Activated CD4-positive, alpha-beta T cell treated with anti-CD3 and anti-CD28 coated beads for 24 hours (primary cell): ENCODE results near the gene GPC5.
"Not testable (repeated sequence)": the region's sequence is repeated elsewhere in the genome, so short reads cannot be mapped to it uniquely, and the experiment has no call there.

Experiments used
- DNase-seq, 2 donors: peaks; one replicate each; pipeline ENCODE4 v3.0.0-alpha.2; 2020; ENCODE audit warnings: low read depth in 2 of 2

The GPC5 gene

DNA sequence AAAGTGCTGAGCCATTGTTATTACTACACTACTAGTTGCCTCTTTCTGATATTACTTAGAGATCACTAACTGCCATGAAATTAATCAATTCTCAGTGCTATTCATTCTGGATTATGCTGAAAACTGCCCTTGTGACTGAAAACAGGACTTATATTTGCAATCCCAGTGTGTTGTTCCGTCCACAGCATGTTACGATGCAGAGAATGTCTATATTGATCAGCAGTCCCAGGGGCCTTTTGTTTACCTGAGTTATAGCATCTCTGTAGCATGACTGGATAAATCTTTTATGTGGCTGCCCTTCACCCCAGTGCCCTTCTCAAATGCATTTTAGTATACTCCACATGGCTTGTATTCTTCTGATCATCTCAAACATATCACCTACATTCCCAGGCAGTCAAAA, 251.0 kb downstream of the GPC5 start:
- no peak for DNase-seq

GRCh38 chr13:91652404-91653301, 254.2 kb downstream of the GPC5 start:
- no peak for DNase-seq

GRCh38 chr13:91655731-91656130, 257.3 kb downstream of the GPC5 start:
- no peak for DNase-seq

- no peak for DNase-seq
Observed at GRCh38 chr13:91657283-91657682, 258.9 kb downstream of the GPC5 start.

DNA sequence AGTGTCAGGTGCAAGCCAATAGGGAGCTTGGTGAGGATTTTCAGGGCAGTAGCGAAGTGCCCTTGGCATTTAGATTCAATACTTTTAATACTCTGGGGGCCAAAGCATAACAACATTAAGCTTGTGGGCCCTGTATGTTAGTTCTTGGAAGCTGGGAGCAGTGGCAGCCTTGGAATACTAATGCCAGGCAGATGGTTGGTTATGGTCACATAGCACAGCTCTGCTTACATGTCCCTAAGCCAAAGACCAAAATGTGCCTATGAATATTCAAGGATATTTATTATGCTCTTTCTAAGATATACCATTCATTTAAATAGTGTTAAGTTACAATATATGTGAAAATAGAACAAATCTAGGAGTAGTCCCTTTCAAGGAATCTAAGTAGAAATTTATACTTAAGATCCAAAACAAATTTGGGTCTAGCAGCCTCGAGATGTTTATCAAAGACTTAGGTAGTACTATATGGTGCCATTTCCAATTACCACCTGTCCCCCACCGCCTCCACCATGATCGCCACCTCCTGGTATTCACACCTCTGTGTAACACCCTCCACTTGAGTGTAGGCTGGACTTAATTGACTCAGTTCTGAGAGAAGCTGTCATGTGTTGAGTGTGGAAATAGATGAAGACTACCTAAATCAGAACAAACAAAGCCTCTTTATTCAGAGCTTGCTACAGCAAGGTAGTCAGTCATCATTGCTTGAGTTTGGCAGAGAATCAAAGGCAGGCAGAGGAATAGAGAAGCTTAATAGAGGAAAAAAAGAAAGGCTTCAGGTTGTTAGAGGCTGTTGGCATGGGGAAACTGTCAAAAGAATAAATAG, 261.0 kb downstream of the GPC5 start:
- DNase-seq = no peak

GRCh38 chr13:91660076-91660415, 261.6 kb downstream of the GPC5 start:
- no peak for DNase-seq

DNA sequence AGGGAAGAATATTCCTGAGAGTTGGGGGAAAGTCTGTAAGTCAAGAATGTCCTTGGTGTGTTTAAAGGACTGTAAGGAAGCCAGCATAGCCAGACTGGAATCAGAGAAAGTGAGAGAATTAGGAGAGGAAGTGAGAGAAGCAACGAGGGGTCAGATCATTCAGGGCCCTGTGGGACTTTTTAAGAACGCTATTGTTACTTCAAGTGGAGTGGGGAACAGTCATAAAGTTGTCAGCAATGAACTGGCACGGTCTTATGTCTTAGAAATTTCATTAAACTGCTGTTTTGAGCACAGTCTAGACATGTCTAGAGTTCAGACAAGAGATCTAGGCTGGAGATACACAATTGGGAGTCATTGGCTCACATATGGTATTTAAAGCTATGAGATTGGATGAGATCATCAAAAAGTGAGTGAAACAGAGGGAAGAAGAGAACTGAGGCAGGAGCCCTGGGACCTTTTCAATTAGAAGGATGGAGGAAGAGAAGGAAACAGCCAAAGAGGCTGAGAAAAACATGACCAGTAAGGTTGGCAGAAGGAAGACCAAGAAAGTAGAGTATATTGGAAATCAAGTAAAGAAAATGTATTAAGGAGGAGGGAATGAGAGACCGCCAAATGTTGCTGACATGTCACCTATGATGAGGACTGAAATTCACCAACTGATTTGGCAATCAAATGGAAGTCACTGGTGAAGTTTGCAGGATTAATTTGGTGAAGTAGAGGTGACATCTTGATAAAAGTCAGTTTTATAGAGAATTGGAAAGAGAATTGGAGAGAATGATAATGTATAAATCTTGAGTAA, 263.5 kb downstream of the GPC5 start:
- no peak for DNase-seq

DNA sequence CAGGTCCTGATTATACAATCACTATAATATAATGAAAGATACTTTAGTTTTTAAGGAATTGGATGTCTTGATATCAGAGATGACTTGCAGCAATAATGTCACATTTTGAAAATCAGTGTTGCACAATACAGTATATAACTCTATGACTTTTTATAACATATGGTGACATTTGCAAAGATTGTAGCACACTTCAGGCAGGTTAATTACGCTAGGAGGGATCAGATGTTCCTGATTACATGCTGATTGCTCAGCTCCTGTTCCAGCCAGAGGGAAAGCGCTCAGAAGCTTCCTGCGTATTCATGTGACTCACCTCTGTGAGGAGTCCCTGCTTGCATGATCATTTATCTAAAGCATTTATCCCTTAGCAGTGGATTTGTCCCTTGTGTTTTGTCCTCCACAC, 265.6 kb downstream of the GPC5 start:
- no peak for DNase-seq

DNA sequence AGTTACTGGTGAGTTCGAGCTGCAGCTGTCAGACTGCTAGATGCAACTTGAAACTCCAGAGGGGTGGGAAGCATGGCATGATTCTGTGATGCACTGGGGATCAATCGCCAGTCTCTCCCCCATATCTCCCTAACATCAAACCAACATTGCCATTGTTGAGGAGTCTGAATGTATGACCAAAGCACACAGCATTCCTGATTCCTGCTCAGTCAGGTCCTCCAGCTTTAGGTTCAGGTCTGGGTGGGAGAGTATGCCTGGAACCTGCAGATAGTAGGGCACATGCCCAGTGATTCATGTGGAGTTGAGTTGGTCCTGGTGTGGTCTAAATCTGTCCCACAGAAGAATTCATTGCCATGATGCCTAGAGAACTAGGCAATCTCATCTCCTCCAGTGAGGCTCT, 269.1 kb downstream of the GPC5 start:
- no peak for DNase-seq

DNA sequence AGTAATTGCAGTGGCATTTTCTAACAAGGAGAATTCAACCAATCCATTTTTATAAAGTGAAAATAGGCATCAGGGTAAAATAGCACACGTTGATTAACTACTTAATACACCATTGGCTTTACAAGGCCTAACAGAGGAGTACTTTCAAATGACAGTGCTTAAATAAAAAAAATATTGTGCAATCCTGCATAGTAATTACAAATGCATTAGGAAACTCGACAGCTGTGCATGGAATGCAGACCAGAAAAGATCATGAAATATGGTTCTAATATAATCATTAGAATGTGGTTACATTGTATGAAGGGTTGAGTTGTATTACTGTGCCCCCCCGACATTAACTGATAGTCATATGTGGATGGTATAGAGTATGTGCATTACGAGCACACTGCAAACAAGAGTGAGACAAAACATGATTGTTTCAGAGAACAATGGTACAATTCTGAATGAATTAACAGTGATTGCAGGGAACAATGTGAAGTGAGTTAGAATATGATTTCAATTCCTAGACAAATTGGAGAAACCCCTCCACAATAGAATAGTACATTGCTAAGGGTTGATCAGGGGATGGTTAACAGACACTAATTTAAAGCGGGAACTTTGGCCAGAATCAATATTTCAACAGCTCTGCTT, 270.6 kb downstream of the GPC5 start:
- no peak for DNase-seq

DNA sequence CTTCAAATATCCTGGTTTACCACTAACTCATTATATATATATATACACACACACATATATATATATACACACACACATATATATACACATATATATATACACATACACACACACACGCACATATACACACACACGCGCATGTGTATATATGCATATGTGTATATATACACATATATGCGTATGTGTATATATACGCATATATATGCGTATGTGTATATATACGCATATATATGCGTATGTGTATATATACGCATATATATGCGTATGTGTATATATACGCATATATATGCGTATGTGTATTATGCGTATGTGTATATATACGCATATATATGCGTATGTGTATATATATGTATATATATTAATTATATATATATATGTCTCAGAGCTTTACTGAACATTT, 275.9 kb downstream of the GPC5 start:
- DNase-seq = not testable (repeated sequence)

DNA sequence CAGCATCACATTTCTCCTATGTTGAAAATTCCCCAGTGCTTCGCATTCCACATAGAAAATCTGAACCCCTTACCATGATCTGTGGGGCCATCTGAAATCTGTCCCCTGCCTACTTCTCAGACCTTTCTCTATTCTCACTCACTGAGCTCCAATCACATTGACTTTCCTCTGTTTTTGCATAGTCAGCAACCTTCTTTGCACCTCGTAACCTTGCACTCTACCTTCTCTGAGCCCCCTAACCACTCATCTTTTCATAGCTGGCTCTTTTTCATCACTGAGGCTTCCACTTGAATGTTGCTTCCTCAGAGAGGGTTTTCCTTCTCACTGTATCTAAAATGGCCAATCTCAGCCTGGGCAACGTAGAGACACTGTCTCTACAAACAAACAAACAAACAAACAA, 286.3 kb downstream of the GPC5 start:
- no peak for DNase-seq

- no peak for DNase-seq
Observed at GRCh38 chr13:91690944-91691343, 292.5 kb downstream of the GPC5 start.

- no peak for DNase-seq
Observed at GRCh38 chr13:91693466-91693865, 295.0 kb downstream of the GPC5 start.

GRCh38 chr13:91698308-91698707, 299.9 kb downstream of the GPC5 start:
- no peak for DNase-seq

GRCh38 chr13:91698767-91699166, 300.3 kb downstream of the GPC5 start:
- DNase-seq = no peak

DNA sequence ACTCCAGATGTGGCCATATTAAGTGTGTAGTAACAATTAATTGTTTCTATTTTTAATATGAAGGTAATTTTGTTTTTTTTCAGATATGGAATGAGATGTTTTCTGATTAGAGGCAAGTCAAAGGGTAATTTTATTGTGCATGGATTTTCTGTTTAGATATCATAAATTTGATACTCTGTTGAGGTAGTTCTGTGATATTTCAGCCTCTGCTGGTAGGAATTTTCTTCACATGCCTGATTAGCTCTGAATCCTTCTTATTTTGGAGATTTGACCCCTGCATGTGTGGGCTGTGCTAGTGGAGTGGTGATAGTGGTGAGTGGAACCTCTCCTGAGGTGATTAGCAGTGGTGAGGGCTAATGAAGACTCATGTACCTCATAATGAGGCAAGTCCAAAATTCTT, 301.4 kb downstream of the GPC5 start:
- DNase-seq = no peak

DNA sequence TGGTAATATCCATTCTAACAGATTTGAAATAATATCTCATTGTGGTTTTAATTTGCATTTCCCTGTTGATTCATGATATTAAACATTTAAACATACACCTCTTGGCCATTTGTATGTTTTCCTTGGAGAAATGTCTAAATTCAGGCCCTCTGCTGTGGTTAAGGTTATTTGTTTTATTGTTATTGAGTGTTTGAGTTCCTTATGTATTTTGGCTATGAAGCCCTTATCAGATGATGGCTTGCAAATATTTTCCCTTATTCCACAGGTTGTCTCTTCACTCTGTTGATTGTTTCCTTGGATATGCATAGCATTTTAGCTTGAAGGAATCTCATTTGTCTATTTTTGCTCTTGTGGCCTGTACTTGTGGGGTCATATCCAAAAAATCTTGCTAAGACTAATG, 303.6 kb downstream of the GPC5 start:
- DNase-seq = no peak

- no peak for DNase-seq
Observed at GRCh38 chr13:91702411-91702810, 304.0 kb downstream of the GPC5 start.

DNA sequence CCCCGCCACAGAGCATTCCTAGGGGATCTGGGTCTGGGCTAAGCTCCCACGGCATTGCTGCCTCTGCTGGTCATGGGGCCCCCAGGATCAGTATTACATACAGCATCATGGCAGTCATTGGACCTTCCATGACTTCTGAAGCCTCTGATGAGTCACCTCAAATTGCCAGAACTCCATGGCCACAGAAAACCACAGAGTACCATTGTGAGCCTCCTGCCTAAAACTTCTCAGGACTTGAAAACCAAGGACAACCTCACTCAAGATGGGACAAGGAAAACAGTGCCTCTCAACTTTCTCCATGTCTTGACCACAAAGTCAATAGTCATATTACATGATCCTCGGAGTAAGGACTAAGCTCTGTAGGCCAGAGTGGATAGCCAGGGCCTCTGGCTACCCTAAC, 306.0 kb downstream of the GPC5 start:
- no peak for DNase-seq

DNA sequence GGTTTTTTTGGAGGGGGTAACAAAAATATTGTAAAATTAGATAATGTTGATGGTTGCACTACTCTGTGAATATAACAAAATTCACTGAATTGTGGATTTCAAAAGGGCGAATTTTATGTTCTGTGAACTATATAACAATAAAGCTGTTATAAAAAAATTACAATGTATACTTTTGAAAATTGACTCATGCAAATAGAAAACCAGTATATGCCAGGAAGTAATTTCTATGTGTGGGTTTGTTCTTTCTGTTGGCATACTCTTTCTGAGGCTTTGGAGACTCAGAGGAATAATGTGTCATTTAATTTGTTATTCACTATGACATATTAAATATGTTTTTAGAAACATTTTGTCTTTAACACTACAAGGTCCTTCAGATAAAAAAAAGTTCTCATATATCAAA, 310.1 kb downstream of the GPC5 start:
- DNase-seq = no peak

DNA sequence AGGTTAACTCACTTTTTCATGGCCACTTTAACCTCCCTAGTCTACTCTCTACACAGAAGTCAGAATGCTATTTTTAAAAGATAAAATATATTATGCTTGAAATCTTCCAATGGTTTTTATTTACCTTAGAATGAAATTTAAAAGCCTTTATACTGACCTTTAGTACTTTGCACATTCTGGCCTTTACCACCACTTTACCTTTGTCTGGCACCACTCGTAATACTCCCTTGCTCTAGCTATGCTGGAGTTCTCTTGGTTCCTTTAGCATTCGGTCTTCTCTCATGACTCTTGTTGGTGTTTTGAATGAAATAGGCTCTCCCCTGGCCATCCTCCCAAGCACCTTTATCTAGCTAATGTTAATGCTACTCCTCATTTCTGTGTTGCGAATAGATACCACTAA, 310.8 kb downstream of the GPC5 start:
- DNase-seq = no peak
